H9 (cell line): ENCODE results near the gene PACS1. TPM values are rescaled to one million over a fixed set of nuclear protein-coding genes. Genes with fewer than 3 reads are reported as not detected.
A peak's percentile ranks its signal among the peaks of the same experiment; 100 is the strongest.

Experiments
- DNase-seq: peaks from one replicate; pipeline ENCODE4 v3.0.0-alpha.2; 2017
- H2AFZ ChIP-seq: one replicate; pipeline ENCODE4 v1.6.1; 2013; ENCODE audit warnings: mild to moderate bottlenecking, low read length, control low read depth, moderate library complexity
- H2AK5ac ChIP-seq: 2 replicates; pipeline ENCODE4 v1.6.1; 2013; ENCODE audit warnings: low read length, control low read depth, mixed read lengths; ENCODE audit not compliant: insufficient read length
- H2BK120ac ChIP-seq: one replicate; pipeline ENCODE4 v1.6.1; 2013; ENCODE audit warnings: low read depth, mild to moderate bottlenecking, low read length, control low read depth, inconsistent platforms; ENCODE audit not compliant: poor library complexity, severe bottlenecking
- H2BK12ac ChIP-seq: 2 replicates; pipeline ENCODE4 v1.6.1; 2013; ENCODE audit warnings: low read length, control low read depth, mixed read lengths, low read depth; ENCODE audit not compliant: insufficient read length
- H2BK15ac ChIP-seq: 2 replicates; pipeline ENCODE4 v1.6.1; 2013; ENCODE audit warnings: low read depth, low read length, control low read depth
- H2BK20ac ChIP-seq: one replicate; pipeline ENCODE4 v1.6.1; 2013; ENCODE audit warnings: low read depth, mild to moderate bottlenecking, low read length, control low read depth, inconsistent platforms; ENCODE audit not compliant: poor library complexity, severe bottlenecking
- H2BK5ac ChIP-seq: 2 replicates; pipeline ENCODE4 v1.6.1; 2013; ENCODE audit warnings: low read length, control low read depth, mixed read lengths; ENCODE audit not compliant: insufficient read length
- H3K14ac ChIP-seq: 2 replicates; pipeline ENCODE4 v1.6.1; 2013; ENCODE audit warnings: low read length, control low read depth; ENCODE audit not compliant: insufficient read depth
- H3K18ac ChIP-seq: 2 replicates; pipeline ENCODE4 v1.6.1; 2013; ENCODE audit warnings: low read depth, mild to moderate bottlenecking, mixed read lengths, low read length, control low read depth; ENCODE audit not compliant: insufficient read length
- H3K23ac ChIP-seq: 2 replicates; pipeline ENCODE4 v1.6.1; 2013; ENCODE audit warnings: low read length, control low read depth, mixed read lengths, low read depth; ENCODE audit not compliant: insufficient read length
- H3K23me2 ChIP-seq: 2 replicates; pipeline ENCODE4 v1.6.1; 2013; ENCODE audit warnings: low read depth, mild to moderate bottlenecking, mixed read lengths, low read length, control low read depth; ENCODE audit not compliant: insufficient read length, poor library complexity, severe bottlenecking
- H3K27ac ChIP-seq: 2 replicates; pipeline ENCODE4 v1.5.1; 2013; ENCODE audit warnings: low read length, control low read depth, mixed read lengths, low read depth; ENCODE audit not compliant: insufficient read length
- H3K27me3 ChIP-seq: 2 replicates; pipeline ENCODE4 v1.6.1; 2013; ENCODE audit warnings: low read length, control low read depth, inconsistent platforms; ENCODE audit not compliant: insufficient read depth
- H3K4ac ChIP-seq: 2 replicates; pipeline ENCODE4 v1.6.1; 2013; ENCODE audit warnings: low read depth, mild to moderate bottlenecking, control low read depth, inconsistent platforms, low read length, moderate library complexity
- H3K4me1 ChIP-seq: 2 replicates; pipeline ENCODE4 v1.6.1; 2013; ENCODE audit warnings: low read length, control low read depth, inconsistent platforms; ENCODE audit not compliant: insufficient read depth
- H3K4me2 ChIP-seq: 2 replicates; pipeline ENCODE4 v1.6.1; 2013; ENCODE audit warnings: low read length, control low read depth, mixed read lengths; ENCODE audit not compliant: insufficient read length, insufficient read depth
- H3K56ac ChIP-seq: 2 replicates; pipeline ENCODE4 v1.6.1; 2013; ENCODE audit warnings: low read depth, mild to moderate bottlenecking, mixed read lengths, low read length, control low read depth; ENCODE audit not compliant: insufficient read length
- H3K79me1 ChIP-seq: 2 replicates; pipeline ENCODE4 v1.6.1; 2013; ENCODE audit warnings: low read depth, mild to moderate bottlenecking, moderate library complexity, low read length, control low read depth, inconsistent platforms; ENCODE audit not compliant: insufficient read depth, poor library complexity, severe bottlenecking
- H3K79me2 ChIP-seq: 2 replicates; pipeline ENCODE4 v1.6.1; 2013; ENCODE audit warnings: low read length, control low read depth, inconsistent platforms; ENCODE audit not compliant: insufficient read depth
- H3K9ac ChIP-seq: 2 replicates; pipeline ENCODE4 v1.6.1; 2013; ENCODE audit warnings: low read length, control low read depth, mixed read lengths; ENCODE audit not compliant: insufficient read length; ENCODE audit errors: extremely low read depth
- H3K9me3 ChIP-seq: one replicate; pipeline ENCODE4 v1.6.1; 2013; ENCODE audit warnings: low read depth, low read length, inconsistent platforms; ENCODE audit not compliant: control insufficient read depth
- H3T11ph ChIP-seq: one replicate; pipeline ENCODE4 v1.6.1; 2013; ENCODE audit warnings: mild to moderate bottlenecking, low read length, control low read depth, inconsistent platforms
- H4K20me1 ChIP-seq: one replicate; pipeline ENCODE4 v1.6.1; 2013; ENCODE audit not compliant: control insufficient read depth, insufficient read length, insufficient read depth
- H4K5ac ChIP-seq: 2 replicates; pipeline ENCODE4 v1.6.1; 2013; ENCODE audit warnings: low read depth, mild to moderate bottlenecking, mixed read lengths, low read length, control low read depth; ENCODE audit not compliant: insufficient read length
- H4K8ac ChIP-seq: replicated peaks from 2 replicates; pipeline ENCODE4 v1.6.1; 2013; ENCODE audit warnings: low read length, control low read depth, mixed read lengths, low read depth; ENCODE audit not compliant: insufficient read length
- H4K91ac ChIP-seq: 2 replicates; pipeline ENCODE4 v1.6.1; 2013; ENCODE audit warnings: low read depth, mild to moderate bottlenecking, moderate library complexity, mixed read lengths, low read length, control low read depth; ENCODE audit not compliant: insufficient read length
- H3K27ac Mint-ChIP-seq, 3 experiments: 2 replicates in 2 of 3; 3 replicates in 1 of 3; pipeline ENCODE4 v1.8.0; 2020 to 2021; ENCODE audit warnings: mixed read lengths in 3 of 3, mild to moderate bottlenecking in 1 of 3, moderate library complexity in 1 of 3
- H3K27me3 Mint-ChIP-seq: 2 replicates; pipeline ENCODE4 v1.8.0; 2021; ENCODE audit warnings: low read depth, mild to moderate bottlenecking, moderate library complexity, mixed read lengths
- H3K36me3 Mint-ChIP-seq, 3 experiments: 2 replicates in 2 of 3; 3 replicates in 1 of 3; pipeline ENCODE4 v1.8.0; 2020 to 2021; ENCODE audit warnings: low read depth in 3 of 3, mixed read lengths in 3 of 3; ENCODE audit not compliant: insufficient read depth in 1 of 3
- H3K4me1 Mint-ChIP-seq, 2 experiments: 2 replicates each; pipeline ENCODE4 v1.8.0; 2020; ENCODE audit warnings: mixed read lengths in 2 of 2
- H3K4me3 Mint-ChIP-seq, 2 experiments: 2 replicates in 1 of 2; 3 replicates in 1 of 2; pipeline ENCODE4 v1.8.0; 2020 to 2021; ENCODE audit warnings: mild to moderate bottlenecking in 2 of 2, mixed read lengths in 2 of 2, moderate library complexity in 1 of 2
- H3K9me3 Mint-ChIP-seq, 2 experiments: 2 replicates in 1 of 2; 3 replicates in 1 of 2; pipeline ENCODE4 v1.8.0; 2020; ENCODE audit warnings: mild to moderate bottlenecking in 2 of 2, mixed read lengths in 2 of 2, moderate library complexity in 1 of 2
- CTCF ChIP-seq: fragments of 200-600 bp; sonication (generic); conservative IDR thresholded peaks from 3 replicates; pipeline ENCODE4 v1.8.0; 2021; ENCODE audit warnings: antibody characterized with exemption, mild to moderate bottlenecking
- WGBS: extraction: QIAGEN DNeasy Blood & Tissue Kit; methylation state at CpG from one replicate; pipeline ENCODE4 v1.1.7; 2013; ENCODE audit warnings: missing lambda C conversion rate, low lambda C conversion rate, mixed read lengths; ENCODE audit not compliant: insufficient read length; ENCODE audit errors: extremely low coverage; 5-methylcytosine and 5-hydroxymethylcytosine counted together
- total RNA-seq: library from RNA; stranded (reverse); gene quantifications from 2 replicates; pipeline ENCODE4 v1.2.1, GENCODE V29; 2021

PACS1 gene
- total RNA-seq, 1 experiment from 2014 or later: 35.5 TPM

GRCh38 chr11:66051371-66051765, 18.7 kb upstream of the PACS1 start:
- Histone ChIP-seq H3K18ac (no peak overlapping the region), H3T11ph (no peak overlapping the region)

More at GRCh38 chr11:66051371-66051765, 18.7 kb upstream of the PACS1 start:
- H3K9me3 Mint-ChIP-seq: no peaks in the 10 kb centered on the region
- peaks cover 27 to 38% of the 10 kb centered on the region in 2 experiments for H3K4me1 Mint-ChIP-seq
- no peak for TF ChIP-seq CTCF
- H2BK15ac ChIP-seq: no peak overlapping the region
- no peak overlapping the region; the same call in 1 of the 2 replicates for H3K14ac ChIP-seq
- no CpG with 5 or more reads among the region's 12 CpGs for WGBS
- no peak overlapping the region for H4K5ac ChIP-seq
- peaks cover 6% of the 10 kb centered on the region; the same call in 1 of the 2 replicates for H3K4me1 ChIP-seq
- H2BK20ac ChIP-seq: no peak overlapping the region
- no peak overlapping the region for H2BK5ac ChIP-seq
- H3K9ac ChIP-seq: peak overlapping the region; percentile 40
- peaks cover 9% of the 10 kb centered on the region for H3K79me1 ChIP-seq
- no peak overlapping the region for H3K27ac ChIP-seq
- peak overlapping the region; percentile 44 for H3K4me2 ChIP-seq
- no peak overlapping the region for H3K4ac ChIP-seq
- peaks cover 12% of the 10 kb centered on the region; the same call in 1 of the 2 replicates for H3K79me2 ChIP-seq
- H3K4me3 Mint-ChIP-seq: peak overlapping the region; percentile 95 to 99
- no peak overlapping the region for H2AFZ ChIP-seq
- H3K27me3 Mint-ChIP-seq: no peaks in the 10 kb centered on the region; the same call in 1 of the 2 replicates
- H2AK5ac ChIP-seq: no peak overlapping the region
- H3K27ac Mint-ChIP-seq: peak overlapping the region; percentile 34 to 97 (median 93); a peak in 6 of 7 replicates
- H3K36me3 Mint-ChIP-seq: peaks cover 22 to 36% (median 35%) of the 10 kb centered on the region in 3 experiments
- no peak overlapping the region for H3K56ac ChIP-seq
- peaks cover 15% of the 10 kb centered on the region for H3K23me2 ChIP-seq
- no peaks in the 10 kb centered on the region for H3K9me3 ChIP-seq
- DNase-seq: no peak
- H2BK120ac ChIP-seq: no peak overlapping the region
- no peaks in the 10 kb centered on the region for H3K27me3 ChIP-seq
- no peak overlapping the region for H3K23ac ChIP-seq
- no peak overlapping the region for H2BK12ac ChIP-seq
- no peak overlapping the region for H4K8ac ChIP-seq
- no peak overlapping the region for H4K91ac ChIP-seq
- H4K20me1 ChIP-seq: peaks cover 3% of the 10 kb centered on the region
